NCI-H1048 (cell line): Measurements from ENCODE around the gene CGREF1.

ENCODE experiments used
- DNase-seq: peaks from one replicate; lab custom pipeline; 2025; lab: John Stamatoyannopoulos, UW

Gene CGREF1

GRCh38 chr2:27118525-27119329 is at the start of gene CGREF1:
Gene CGREF1 (minus strand): TSS chr2:27119128. CDS start chr2:27104366, 14,762 bp downstream.
- DNase-seq = no peak

- no peak for DNase-seq
These were observed 46.2 kb upstream of the CGREF1 start for GRCh38 chr2:27164960-27165763.

GRCh38 chr2:27162151-27163121 is 43.5 kb upstream of the CGREF1 start:
- no peak for DNase-seq

GRCh38 chr2:27160191-27160590 is 41.3 kb upstream of the CGREF1 start:
- DNase-seq = no peak

GRCh38 chr2:27159271-27159670 is 40.3 kb upstream of the CGREF1 start:
- DNase-seq = no peak

GRCh38 chr2:27158468-27158867 is 39.5 kb upstream of the CGREF1 start:
- no peak for DNase-seq

- DNase-seq = no peak
These were observed 36.2 kb upstream of the CGREF1 start for GRCh38 chr2:27155069-27155520.

GRCh38 chr2:27154488-27154887 is 35.6 kb upstream of the CGREF1 start:
- DNase-seq = no peak

- DNase-seq = no peak
These were observed 34.0 kb upstream of the CGREF1 start for GRCh38 chr2:27152796-27153464.

- no peak for DNase-seq
These were observed 33.3 kb upstream of the CGREF1 start for GRCh38 chr2:27152102-27152795.

- no peak for DNase-seq
These were observed 31.8 kb upstream of the CGREF1 start for GRCh38 chr2:27150639-27151230.

- DNase-seq = no peak
These were observed 30.9 kb upstream of the CGREF1 start for GRCh38 chr2:27149570-27150405.

GRCh38 chr2:27148801-27149439 is 30.0 kb upstream of the CGREF1 start, which contains the start of gene TCF23:
Gene TCF23 (plus strand): TSS chr2:27149004. CDS start chr2:27149134, 130 bp downstream.
- DNase-seq = no peak

GRCh38 chr2:27147935-27148334 is 29.0 kb upstream of the CGREF1 start:
- DNase-seq = no peak

- no peak for DNase-seq
These were observed 26.8 kb upstream of the CGREF1 start for GRCh38 chr2:27145682-27146081.

- DNase-seq = no peak
These were observed 24.4 kb upstream of the CGREF1 start for GRCh38 chr2:27143285-27143684.

GRCh38 chr2:27139310-27139709 is 20.4 kb upstream of the CGREF1 start, which contains the start of gene PRR30:
Gene PRR30 (minus strand): TSS chr2:27139410. CDS start chr2:27138329, 1,081 bp downstream.
- no peak for DNase-seq

- DNase-seq = no peak
These were observed 19.2 kb upstream of the CGREF1 start for GRCh38 chr2:27138111-27138510.
